ENCODE data around the gene PIP4K2C.

GRCh38 chr12:57541717-57542116 lies 49.3 kb upstream of the PIP4K2C start:
- TF ChIP-seq, protein P1, sequence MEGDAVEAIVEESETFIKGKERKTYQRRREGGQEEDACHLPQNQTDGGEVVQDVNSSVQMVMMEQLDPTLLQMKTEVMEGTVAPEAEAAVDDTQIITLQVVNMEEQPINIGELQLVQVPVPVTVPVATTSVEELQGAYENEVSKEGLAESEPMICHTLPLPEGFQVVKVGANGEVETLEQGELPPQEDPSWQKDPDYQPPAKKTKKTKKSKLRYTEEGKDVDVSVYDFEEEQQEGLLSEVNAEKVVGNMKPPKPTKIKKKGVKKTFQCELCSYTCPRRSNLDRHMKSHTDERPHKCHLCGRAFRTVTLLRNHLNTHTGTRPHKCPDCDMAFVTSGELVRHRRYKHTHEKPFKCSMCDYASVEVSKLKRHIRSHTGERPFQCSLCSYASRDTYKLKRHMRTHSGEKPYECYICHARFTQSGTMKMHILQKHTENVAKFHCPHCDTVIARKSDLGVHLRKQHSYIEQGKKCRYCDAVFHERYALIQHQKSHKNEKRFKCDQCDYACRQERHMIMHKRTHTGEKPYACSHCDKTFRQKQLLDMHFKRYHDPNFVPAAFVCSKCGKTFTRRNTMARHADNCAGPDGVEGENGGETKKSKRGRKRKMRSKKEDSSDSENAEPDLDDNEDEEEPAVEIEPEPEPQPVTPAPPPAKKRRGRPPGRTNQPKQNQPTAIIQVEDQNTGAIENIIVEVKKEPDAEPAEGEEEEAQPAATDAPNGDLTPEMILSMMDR (IDR thresholded peaks at IDR 0.05; ENCODE audit: borderline replicate concordance, extremely low read depth, low read length, poor library complexity, severe bottlenecking): no peak
- TF ChIP-seq EZH2 (IDR thresholded peaks at IDR 0.05; ENCODE audit: borderline replicate concordance, low read depth, low read length, severe bottlenecking): no peak
